SIG-M5 treated with dmso at 0.1 percent for 504 hours (cell line): ENCODE data around the gene SPTLC3.
"Not testable (repeated sequence)": the region's sequence is repeated elsewhere in the genome, so short reads cannot be mapped to it uniquely, and the experiment has no call there.

Experiments used
- DNase-seq: peaks from one replicate; lab custom pipeline; 2025; ENCODE audit not compliant: unreplicated experiment; lab: John Stamatoyannopoulos, UW

The SPTLC3 gene

DNA sequence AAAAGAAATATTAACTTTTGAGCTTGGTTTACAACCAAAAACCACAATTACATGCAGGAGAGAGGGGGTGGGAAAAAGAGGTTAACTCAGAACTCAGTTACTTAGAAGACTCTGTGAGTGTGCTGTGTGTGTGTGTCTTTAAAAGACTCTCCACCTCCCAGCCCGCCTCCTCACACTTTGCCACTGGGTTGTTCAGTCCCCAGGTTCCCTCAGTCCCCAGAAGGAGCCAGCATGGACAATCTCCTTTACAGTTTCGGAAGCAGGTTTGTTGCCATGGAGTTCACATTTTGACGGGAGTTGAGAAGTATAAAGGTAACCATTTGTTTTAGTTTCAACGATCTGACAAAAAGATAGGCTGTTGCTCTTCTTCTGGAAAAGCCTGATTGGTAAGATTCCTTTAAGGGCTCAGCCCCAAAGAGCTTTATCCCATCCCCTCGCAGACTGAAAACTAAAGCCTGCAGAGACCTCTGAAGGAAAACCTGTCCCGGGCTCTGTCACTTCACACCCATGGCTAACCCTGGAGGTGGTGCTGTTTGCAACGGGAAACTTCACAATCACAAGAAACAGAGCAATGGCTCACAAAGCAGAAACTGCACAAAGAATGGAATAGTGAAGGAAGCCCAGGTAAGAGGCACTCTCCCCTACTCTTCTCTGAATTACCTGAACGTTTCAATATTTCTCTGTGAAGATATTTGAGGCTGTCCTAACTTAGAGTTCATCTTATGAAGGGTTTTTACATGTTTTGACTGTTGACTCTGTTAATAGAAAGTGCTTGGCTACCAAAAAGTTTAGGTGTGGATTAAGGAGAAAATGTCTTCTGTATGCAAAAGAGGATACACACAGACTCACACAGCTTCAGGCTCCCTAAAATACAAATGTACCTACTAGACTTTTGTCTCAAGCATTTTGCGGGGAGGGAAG is at the start of gene SPTLC3:
Gene SPTLC3 (plus strand): TSS at position 212 of the 921 bp plus-strand sequence. CDS start 296 bp downstream, at position 508.
- peak; percentile 53 for DNase-seq

DNA sequence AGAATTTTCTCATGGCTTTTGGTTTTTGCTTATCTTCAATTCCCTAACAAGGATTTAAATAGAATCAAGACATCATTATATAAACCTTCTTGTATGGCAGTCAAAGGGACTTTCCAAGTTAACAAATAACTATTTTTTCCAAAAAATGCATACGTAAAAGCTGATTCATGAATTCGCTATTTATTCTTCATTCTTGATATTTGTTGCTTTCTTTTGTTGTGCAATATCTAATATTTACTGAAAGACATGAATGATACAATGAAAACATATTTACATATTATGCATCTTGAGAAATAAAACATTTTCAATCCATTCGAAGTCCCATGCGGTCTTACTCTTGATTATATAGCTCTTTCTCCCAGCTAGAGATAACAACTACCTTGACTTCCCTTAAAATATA is 47.0 kb upstream of the SPTLC3 start:
- no peak for DNase-seq

DNA sequence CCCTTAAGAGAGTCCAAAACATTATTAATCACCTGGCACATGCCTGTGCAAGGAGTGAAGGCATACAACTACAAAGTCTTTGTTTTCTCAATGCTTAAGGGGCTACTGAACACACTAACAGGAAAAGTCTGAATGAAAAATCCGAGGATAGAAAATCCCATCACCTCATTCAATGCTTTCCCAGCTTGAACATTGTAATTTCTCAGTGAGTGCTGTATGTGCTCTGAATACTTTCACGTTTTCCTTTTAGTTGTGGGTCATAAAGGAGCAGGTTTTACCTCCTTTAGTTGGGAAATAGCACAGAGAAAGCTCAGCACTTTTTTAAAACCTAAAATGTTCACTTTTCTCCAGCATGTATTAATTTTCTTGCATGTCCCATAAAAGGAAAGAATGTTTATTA is 45.9 kb upstream of the SPTLC3 start:
- no peak for DNase-seq

DNA sequence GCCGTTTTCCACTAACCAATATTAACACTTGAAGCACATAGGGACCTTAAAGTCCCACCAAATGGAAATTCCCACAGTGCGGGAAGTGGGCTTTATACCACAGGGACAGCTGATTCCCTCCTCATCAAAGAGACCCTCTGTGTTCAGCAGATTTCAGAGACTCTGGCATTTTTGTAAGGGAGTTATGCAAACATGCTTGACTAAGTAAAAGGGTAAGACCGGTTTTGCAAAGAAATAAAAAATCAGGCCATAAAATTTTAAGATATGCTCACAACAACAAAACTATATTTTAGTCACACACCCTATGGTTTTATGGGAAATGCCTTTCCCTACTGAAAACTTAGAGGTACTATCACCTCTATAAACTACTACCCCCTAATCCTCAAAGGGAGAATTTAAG is 45.4 kb upstream of the SPTLC3 start:
- DNase-seq = no peak

DNA sequence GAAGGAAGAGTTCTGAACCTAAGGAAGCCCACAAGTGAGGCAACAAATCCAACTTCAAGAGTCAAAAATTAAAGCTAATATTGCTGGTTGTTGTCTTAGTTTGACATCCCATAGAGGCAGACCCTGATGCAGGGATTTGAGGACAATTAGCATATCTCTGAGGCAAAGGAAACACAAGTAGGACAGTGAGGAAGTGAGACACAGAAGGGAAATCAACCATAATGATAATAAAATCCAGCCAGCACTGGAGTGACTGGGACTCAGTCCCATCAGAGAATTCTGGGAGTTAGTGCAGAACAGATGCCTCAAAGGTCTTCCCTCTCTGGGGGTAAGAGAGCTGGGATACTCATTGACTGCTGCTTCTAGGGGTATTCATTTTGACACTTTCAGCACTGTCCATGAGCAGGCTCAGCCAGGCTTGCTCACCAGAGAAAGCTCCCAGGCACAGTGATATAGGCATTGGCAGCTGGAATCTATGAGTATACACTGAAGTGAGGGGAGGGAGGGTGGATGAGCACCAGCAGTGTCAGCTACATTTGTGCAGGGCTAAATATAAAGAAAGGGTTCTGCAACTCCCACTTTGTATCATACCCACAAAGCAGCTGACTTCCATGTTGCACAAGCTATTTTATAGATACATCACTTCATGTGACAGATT is 43.4 kb upstream of the SPTLC3 start:
- no peak for DNase-seq

DNA sequence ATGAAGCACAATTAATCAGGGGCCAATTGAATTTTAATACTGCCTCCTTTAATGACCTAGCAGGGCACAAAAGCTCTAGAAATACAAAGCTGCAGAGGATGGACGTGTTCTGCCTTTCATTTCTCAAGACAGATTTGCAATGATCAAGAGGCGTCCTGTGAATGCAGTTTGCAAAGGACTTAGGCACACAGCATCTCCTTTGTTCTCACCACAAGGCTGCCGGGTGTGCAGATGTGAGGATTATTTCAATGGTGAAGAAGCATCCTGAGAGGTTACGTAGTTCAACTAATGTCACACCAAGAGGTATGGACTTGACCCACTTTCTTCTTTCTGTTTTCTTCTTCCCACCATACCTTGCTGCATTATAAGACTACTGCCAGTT is 42.9 kb upstream of the SPTLC3 start:
- DNase-seq = no peak

DNA sequence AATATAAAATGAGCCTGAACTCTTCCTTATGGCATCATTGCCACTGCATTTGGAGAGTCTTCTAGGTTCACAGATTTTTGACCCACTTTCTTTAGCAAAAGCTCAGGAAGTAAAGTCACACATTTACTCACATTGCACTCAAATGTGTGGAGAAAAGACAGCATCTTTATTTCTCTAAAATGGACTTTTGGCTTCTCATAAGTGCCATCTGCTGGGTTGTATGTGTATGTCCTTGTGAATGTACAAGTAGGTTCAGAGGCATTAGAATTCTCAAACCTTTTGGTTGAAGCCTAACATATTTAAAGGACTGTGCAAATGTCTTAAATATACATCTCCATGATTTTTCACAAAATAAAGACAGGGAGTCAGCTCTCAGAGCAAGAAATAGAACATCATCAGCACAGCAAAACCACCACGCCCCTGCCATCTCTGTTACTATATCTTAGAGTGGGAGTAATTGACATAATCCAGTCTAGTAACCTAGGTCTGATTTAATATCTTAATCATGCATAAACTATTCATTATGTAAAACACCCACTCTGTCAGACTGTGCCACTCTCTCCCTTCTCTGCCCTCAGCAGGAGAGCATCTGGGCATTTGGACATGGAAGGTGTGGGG is 42.2 kb upstream of the SPTLC3 start:
- no peak for DNase-seq

DNA sequence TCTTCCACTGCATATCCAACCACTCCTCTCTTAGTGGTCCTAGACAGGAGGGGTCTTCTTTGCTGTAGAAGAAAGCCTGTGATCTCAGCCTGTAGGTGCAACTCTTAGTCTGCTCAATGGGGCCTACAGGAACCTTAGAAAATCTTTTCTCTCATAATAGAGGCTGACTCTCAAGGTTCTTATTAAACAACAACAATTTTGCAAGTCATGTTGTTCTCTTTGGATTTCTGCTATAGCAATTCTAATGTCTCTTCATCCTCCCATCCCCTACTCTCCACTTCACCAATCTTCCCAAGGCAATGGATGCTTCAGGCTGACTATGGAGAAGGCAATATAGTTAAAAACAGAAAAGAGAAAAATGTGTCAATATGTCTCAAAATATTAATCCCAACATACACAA is 40.8 kb upstream of the SPTLC3 start:
- no peak for DNase-seq

DNA sequence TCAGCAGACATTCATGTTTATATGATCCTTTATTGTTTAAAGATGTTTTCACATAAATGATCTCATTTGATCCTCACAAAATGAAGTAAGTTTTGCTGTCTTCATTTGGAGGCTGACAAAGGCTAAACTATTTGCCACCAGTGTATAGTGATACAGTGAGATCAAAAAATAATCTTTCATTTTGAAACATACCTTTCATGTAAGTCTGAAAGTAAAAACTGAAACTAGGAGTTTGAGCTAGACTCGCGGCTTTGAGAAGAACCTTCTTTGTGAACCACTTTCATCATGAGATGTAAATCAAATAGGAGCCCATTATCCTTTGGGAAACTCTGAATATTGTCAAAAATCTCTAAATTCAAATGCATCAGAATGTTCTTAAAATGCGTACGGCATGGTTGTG is 40.3 kb upstream of the SPTLC3 start:
- DNase-seq = no peak

DNA sequence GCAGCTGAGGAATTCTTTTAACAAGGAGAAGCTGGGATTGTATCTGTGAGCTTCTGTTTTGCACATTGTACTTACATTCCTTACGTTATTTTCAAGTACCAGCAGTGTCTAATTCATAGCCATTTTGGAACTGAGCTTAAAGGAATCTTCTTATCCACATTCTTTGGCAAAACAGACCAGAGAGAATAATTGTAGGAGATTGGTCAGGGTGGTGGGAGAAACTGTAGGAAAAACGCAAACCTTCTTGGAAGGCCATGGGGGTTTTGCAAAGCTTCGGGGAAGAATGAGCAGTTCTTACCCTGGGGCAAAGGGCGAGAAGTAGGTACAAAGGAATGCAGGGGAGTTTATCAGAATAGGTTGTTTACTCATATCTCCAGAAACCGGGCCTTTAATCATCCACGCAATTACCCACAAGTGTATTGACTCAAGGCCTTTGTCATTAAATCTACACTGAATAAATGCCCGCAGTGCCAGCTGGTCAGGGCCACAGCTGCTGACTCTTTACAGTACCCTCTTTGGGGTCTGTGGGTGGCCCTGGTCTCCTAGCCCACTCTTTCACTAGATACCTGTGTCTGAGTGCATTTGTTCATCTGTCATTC is 39.6 kb upstream of the SPTLC3 start:
- DNase-seq = no peak

DNA sequence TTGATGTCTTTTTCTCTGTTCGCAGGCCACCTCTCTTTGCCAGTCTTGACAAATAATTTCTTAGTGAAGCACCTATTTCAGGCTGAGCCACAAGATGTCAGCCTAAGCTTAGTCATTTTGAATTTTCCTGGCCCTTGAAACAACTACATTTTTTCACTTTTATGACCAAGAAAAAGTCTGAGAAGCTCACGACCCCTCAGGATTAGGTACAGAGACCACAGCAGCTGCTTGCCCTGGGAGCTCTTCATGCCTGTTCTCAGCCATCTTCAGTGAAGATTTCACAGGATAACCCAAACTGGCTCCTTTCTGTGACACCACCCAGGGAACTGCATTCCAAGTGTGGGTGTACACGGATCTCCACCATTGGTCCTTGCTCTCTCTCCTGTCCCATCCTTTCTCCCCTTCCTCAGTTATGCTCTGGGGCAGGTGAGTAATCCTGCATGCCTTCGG is 38.4 kb upstream of the SPTLC3 start:
- peak; percentile 23 for DNase-seq

DNA sequence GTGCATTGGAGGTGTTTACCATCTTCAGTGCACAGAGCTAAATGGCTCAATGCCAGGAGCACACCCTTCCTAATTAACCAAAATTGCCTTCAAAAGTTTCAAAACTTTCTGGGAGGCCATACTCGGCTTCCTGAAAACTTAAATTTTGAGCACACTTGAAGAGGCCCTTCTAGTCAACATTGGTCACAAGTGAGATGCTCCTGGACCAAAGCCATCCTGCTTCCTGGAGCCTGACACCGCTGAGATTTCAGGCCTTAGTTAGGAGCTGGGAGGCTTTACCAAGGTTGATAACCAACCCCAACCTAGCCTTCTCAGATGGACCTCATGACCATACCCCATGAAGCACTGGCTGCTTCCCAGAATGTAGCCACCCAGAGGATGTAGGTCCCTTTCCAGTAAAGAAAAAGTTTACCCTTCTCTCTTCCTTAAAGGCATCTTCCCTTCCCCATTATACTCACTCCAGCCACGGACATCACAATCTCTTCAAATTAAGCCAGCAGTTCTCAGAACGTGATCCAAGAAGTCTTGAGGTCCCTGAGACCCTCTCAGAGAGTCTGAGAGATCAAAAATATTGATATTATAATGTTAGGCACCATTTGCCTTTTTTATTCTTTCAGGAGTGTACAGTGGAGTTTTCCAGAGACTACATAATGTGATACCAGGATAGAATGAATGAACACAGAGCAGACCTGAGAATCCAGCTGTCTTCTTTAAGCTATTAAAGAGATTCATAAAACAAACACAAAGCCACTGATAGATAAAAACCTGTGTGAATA is 32.8 kb upstream of the SPTLC3 start:
- DNase-seq = no peak

DNA sequence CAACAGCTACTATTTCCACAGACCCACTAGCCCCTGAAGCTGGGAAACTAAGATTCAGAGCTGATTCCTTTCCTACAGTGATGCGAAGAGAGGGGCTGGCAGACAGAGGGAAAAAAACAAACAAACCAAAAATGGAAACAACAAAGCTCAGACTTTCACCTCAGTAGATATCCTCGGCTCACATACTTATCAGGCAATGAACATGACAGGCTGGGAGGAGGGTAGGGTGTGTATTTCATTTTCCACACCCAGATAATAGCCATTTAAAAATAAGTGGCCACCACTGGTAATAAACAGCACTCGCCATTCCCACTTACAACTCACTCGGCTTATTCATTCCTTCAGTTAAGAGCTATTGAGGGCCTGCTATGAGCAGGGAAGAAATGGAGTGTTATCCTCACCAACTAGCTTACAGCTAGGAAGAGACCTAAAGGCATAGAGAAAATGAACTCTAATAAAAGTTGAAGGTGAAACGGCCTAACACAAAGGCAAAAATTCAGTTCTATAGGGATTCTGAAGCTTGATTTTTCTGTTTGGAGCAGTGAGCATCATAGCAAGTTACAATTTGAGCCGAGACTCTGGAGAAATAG is 32.0 kb upstream of the SPTLC3 start:
- no peak for DNase-seq

DNA sequence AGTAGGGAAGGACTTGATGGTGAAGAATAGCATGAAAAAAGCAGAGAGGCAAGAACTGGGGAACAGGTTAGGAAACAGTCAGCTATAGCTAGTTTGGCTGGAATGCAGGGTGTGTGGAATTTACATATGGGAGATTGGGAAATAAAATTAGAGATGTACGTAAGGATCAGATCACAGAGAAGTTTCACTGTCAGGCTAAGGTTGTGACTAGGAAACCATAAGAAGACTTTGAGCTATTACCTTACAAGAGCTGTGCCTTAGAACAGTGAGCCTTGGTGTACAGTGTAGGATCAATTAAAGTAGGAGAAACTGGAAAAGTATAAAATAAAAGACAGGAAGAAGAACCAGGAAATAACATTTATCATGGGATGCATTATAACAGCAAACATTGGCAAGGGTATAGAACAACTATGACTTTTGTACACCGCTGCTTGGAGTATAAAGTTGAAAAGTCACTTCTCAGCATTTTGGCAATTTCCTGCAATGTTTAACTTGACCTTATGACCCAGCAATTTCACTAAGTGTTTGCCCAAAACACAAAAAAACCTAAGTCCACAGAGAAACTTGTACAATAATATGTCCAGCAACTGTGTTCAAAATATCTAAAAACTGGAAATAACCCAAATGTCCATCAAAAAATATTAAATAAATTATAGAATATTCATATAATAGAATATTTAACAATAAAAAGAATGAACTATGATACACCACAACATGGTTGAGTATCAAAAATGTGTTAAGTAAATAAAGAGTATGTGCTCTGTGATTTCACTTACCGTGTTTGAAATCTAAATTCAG is 31.2 kb upstream of the SPTLC3 start:
- no peak for DNase-seq

DNA sequence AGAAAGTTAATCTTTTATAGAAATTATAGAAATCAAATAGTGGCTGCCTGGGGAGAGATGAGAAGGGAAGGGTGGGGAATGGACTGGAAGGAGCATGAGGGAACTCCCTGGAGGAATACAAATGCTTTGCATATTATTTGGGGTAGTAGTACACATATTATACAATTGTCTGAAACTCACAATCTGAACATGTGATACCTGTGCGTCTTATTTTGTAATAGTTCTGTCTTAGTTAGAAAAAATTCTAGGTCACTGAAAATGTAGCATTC is 30.7 kb upstream of the SPTLC3 start:
- no peak for DNase-seq

DNA sequence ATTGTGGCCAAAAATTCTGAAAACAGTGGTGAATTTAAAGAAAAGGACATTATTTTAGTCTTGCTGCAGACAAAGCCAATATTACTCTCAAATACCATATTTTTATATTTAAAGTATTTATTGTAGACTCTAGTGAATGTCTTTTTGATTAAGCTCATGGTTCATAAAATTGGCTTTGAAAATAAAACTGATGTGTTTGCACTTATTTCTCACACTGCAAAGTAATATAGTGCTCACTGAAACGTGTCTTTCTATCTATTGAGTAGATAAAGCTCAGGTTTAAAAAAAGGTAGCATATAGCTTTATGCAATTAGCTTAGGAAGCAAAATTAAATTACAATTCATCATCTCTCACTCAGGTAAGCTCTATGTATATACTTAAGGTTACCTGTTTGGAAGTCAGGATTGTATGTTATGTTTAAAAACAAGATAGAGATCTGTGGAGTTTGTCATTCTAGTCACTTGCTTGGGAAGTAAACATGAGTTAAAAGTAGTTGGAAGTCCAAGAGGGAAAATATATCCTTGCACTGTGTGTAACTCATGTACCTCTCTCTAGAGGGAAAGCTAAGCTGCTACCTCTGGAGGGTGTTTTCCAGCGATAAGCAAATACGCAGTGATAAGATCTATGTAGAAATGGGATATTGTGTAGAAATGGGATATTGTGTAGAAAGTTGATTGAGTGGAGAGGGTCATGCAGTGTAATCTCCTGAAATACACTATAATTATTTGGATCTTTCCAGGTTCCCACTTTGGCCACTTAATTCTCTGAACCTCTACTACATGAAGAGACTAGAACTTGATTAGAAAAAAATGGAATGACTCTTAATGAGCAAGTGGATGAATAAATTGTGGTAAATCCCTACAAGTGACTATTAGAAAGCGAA is 29.9 kb upstream of the SPTLC3 start:
- DNase-seq = no peak

DNA sequence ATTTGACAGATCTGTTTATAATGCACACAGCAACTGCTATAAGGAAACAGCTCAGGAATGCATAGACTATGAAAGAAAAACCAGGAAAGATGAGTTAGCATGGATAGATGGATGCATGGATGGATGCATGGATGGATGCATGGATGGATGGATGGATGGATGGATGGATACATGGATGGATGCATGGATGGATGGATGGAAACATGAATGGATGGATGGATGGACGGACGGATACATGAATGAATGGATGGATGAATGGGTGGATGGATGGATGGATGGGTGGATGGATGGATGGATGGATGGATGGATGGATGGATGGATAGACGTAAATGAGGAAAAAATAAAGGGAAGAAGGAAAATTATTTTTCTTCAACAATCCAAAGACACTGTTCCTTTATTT is 29.1 kb upstream of the SPTLC3 start:
- DNase-seq = not testable (repeated sequence)

DNA sequence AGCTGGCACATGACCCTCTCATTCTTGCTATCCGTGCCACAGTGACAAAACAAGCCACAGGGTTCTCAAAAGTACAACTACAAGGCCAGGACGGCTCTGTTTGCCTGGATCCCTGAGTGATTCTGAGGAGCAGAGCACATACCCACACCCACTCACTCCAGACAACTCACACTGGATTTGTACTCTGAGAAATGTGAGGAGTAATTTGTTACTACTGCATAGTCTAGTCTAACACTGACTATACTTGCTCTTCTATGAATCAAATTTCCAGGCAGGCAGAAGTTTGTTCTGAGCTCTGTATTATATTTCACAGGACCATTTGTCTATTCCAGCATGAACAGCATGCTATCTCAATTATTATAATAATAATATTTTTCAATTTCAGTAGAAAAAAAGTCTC is 26.7 kb upstream of the SPTLC3 start:
- no peak for DNase-seq
